ENCODE measurements around the gene NEK4. TPM values are rescaled to one million over a fixed set of nuclear protein-coding genes. Genes with fewer than 3 reads are reported as not detected.
A peak's percentile ranks its signal among the peaks of the same experiment; 100 is the strongest.

Gene NEK4
- total RNA-seq, 2 donors from 2014 or later, result 10.1 to 73.2 TPM

DNA sequence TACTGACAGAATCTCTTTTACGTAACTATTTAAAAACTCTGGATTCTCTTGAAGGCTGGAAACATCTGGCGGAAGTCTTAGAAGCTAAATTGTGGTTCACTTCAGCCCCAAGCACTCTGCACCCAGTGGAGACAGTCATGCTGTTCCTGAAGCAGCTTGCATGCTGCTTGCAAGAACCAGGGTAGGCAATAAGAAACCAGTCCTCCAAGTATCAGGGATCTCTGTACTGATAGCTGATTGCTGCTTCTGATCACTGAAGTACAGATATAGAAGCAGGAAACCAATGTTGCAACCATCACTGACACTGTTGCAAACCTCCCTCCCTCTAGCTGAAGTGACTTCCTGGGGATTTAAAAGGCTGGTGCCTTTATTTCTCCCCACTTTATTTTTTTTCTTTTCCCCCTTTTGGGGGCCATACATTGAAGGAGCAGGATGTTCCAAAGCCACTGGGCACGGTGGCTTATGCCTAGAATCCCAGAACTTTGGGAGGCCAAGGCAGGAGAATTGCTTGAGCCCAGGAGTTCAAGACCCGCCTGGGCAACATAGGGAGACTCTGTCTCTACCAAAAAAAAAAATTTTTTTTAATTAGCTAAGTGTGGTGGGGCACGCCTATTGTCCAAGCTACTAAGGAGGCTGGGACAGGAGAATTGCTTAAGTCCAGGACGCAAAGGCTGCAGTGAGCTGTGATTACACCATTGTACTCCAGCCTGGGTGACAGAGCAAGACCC is 49.6 kb downstream of the NEK4 start:
- intact Hi-C loops (cut with DNase I), result no loop called here

GRCh38 chr3:52719618-52720017 is 51.1 kb downstream of the NEK4 start:
- intact Hi-C loops (cut with DNase I), result no loop called here
- DNase-seq (no peak), ATAC-seq (no peak)
- H3K4me3 ChIP-seq, result no peak overlapping the region
- no peaks in the 10 kb centered on the region for H3K9me3 ChIP-seq
- no peaks in the 10 kb centered on the region for H3K4me1 ChIP-seq
- H3K27ac ChIP-seq, result no peak overlapping the region
- no peaks in the 10 kb centered on the region for H3K36me3 ChIP-seq (replicated peaks in 1 of 2; ENCODE audit: insufficient read depth in 1 of 2, low read depth in 2 of 2)
- H3K27me3 ChIP-seq, result no peaks in the 10 kb centered on the region
- TF ChIP-seq, protein P1, sequence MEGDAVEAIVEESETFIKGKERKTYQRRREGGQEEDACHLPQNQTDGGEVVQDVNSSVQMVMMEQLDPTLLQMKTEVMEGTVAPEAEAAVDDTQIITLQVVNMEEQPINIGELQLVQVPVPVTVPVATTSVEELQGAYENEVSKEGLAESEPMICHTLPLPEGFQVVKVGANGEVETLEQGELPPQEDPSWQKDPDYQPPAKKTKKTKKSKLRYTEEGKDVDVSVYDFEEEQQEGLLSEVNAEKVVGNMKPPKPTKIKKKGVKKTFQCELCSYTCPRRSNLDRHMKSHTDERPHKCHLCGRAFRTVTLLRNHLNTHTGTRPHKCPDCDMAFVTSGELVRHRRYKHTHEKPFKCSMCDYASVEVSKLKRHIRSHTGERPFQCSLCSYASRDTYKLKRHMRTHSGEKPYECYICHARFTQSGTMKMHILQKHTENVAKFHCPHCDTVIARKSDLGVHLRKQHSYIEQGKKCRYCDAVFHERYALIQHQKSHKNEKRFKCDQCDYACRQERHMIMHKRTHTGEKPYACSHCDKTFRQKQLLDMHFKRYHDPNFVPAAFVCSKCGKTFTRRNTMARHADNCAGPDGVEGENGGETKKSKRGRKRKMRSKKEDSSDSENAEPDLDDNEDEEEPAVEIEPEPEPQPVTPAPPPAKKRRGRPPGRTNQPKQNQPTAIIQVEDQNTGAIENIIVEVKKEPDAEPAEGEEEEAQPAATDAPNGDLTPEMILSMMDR (IDR thresholded peaks at IDR 0.05), result no peak
- no peak for TF ChIP-seq POLR2A (IDR thresholded peaks at IDR 0.05)

More for the DNA sequence above, 49.6 kb downstream of the NEK4 start:
- ATAC-seq (no peak), DNase-seq (no peak)
- Histone ChIP-seq H3K27ac (no peak overlapping the region), H3K27me3 (no peaks in the 10 kb centered on the region), H3K36me3 (replicated peaks in 1 of 2; ENCODE audit: insufficient read depth in 1 of 2, low read depth in 2 of 2) (no peaks in the 10 kb centered on the region), H3K4me3 (no peak overlapping the region), H3K4me1 (no peaks in the 10 kb centered on the region), H3K9me3 (no peaks in the 10 kb centered on the region)
- TF ChIP-seq, protein P1 (IDR thresholded peaks at IDR 0.05), result no peak
- TF ChIP-seq POLR2A (IDR thresholded peaks at IDR 0.05), result no peak
- 78 to 81% methylated on average over 6 of the region's 6 CpGs for WGBS, 2 donors

GRCh38 chr3:52715714-52716305 is 54.9 kb downstream of the NEK4 start:
- no peak overlapping the region for H3K4me3 ChIP-seq
- H3K27ac ChIP-seq, result no peak overlapping the region
- DNase-seq (no peak), ATAC-seq (no peak)
- 89 to 93% methylated on average over 5 to 11 of the region's 11 CpGs for WGBS, 2 donors
- H3K9me3 ChIP-seq, result no peaks in the 10 kb centered on the region
- intact Hi-C loops (cut with DNase I), result no loop called here
- TF ChIP-seq, protein P1 (IDR thresholded peaks at IDR 0.05), result no peak
- TF ChIP-seq POLR2A (IDR thresholded peaks at IDR 0.05), result no peak
- H3K36me3 ChIP-seq (replicated peaks in 1 of 2; ENCODE audit: insufficient read depth in 1 of 2, low read depth in 2 of 2), result no peaks in the 10 kb centered on the region
- H3K27me3 ChIP-seq, result no peaks in the 10 kb centered on the region
- no peaks in the 10 kb centered on the region for H3K4me1 ChIP-seq

DNA sequence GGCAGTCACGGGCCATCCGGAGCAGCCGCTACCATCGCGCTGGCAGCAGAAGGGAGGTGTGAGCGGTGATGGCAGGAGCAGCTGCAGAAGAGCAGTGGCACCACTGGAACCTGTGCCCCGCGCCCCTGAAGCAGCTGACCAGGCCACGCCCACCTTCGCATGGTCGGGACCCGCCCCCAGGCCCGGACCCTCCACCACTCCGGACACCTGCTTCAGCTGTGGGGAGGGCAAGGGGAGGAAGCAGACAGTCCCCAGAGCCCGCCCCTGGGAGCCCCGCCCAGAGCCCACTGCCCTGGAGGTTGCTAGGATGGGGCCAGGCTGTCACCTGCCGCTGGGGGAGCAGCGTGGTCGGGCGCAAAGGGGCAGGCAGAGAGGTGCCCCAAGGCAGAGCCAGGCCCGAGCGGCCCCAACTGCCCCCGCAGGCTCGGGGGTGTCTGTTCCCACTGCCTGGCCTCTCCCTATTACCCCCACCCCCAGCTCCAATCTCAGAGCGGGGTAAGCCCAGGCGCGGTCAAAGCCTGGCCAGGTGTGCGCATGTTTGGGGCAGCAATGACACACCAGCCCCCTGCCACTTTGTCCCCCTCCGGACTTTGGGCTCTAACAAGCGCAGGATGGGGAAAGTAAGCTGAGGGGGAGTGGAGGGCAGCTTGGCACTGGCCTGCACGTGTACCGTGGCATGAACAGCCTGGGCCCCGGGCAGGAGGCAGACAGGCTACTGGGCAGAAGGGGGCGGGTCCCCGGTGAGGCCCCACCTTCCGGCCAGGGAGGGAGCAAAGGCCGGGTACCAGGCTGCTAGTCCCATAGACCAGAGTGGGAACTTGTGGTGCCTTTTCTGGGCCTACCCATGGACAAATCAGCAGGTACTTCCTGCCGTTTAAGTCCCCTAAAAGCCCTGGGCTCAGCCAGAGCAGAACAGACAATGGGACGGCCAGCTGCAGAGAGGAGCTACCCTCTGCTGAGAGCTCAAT is 56.1 kb downstream of the NEK4 start:
- H3K27ac ChIP-seq, result no peak overlapping the region
- H3K4me3 ChIP-seq, result no peak overlapping the region
- no peaks in the 10 kb centered on the region for H3K27me3 ChIP-seq
- 53 to 68% methylated on average over 14 to 39 of the region's 39 CpGs for WGBS, 2 donors
- TF ChIP-seq POLR2A (IDR thresholded peaks at IDR 0.05), result no peak
- TF ChIP-seq, protein P1 (IDR thresholded peaks at IDR 0.05), result no peak
- peak in 2 of 4 donors; percentile 20 to 54 for DNase-seq
- no peaks in the 10 kb centered on the region for H3K4me1 ChIP-seq
- ATAC-seq, result peak; percentile 30
- H3K36me3 ChIP-seq (replicated peaks in 1 of 2; ENCODE audit: insufficient read depth in 1 of 2, low read depth in 2 of 2), result no peaks in the 10 kb centered on the region
- intact Hi-C loops (cut with DNase I), result no loop called here
- no peaks in the 10 kb centered on the region for H3K9me3 ChIP-seq
